Hepatocyte (in vitro differentiated cells): ENCODE results near the gene MED9.

Experiments
- EZH2 ChIP-seq: fragments of 200-600 bp; sonication (generic); IDR thresholded peaks from 2 replicates; pipeline ENCODE4 v1.6.1; 2016; ENCODE audit warnings: antibody characterized with exemption, mild to moderate bottlenecking, borderline replicate concordance
- EZH2phosphoT487 ChIP-seq: fragments of 200-600 bp; sonication (generic); IDR thresholded peaks from one replicate; pipeline ENCODE4 v1.6.1; 2018; ENCODE audit warnings: antibody characterized with exemption, mild to moderate bottlenecking, low read depth, moderate library complexity; ENCODE audit not compliant: unreplicated experiment, severe bottlenecking
- TF ChIP-seq, protein P1 (sequence below): fragments of 200-600 bp; sonication (generic); IDR thresholded peaks from 2 replicates; pipeline ENCODE4 v1.5.1; 2016; ENCODE audit warnings: antibody characterized with exemption, mild to moderate bottlenecking; ENCODE audit not compliant: poor library complexity

DNA sequence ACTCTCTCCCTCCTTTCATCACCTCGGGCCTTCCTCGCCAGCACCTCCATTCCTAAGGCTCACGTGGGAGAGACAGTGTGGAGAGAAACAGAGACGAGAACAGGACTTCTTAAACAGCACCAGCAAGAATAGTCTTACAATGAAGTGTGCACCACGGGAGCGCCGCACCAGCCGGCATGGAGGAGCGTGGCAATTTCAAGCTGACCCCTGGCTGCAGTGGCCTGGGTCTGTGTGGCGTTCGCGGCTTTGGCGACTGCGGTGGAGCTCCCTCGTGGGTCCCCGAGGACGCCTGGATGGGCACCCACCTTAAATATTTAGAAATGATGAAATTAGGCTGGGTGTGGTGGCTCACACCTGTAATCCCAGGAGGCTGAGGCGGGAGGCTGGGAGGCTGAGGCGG is 20.5 kb upstream of the MED9 start:
- TF ChIP-seq, protein P1, sequence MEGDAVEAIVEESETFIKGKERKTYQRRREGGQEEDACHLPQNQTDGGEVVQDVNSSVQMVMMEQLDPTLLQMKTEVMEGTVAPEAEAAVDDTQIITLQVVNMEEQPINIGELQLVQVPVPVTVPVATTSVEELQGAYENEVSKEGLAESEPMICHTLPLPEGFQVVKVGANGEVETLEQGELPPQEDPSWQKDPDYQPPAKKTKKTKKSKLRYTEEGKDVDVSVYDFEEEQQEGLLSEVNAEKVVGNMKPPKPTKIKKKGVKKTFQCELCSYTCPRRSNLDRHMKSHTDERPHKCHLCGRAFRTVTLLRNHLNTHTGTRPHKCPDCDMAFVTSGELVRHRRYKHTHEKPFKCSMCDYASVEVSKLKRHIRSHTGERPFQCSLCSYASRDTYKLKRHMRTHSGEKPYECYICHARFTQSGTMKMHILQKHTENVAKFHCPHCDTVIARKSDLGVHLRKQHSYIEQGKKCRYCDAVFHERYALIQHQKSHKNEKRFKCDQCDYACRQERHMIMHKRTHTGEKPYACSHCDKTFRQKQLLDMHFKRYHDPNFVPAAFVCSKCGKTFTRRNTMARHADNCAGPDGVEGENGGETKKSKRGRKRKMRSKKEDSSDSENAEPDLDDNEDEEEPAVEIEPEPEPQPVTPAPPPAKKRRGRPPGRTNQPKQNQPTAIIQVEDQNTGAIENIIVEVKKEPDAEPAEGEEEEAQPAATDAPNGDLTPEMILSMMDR, result no peak
- TF ChIP-seq EZH2phosphoT487, result no peak
- no peak for TF ChIP-seq EZH2
